Hypothalamus (tissue), 51 donors: Measurements from ENCODE around the gene FAT3.

ENCODE experiments used
- DNase-seq, 51 donors: peaks; one replicate each; lab custom pipeline; 2025; lab: John Stamatoyannopoulos, UW

The FAT3 gene

DNA sequence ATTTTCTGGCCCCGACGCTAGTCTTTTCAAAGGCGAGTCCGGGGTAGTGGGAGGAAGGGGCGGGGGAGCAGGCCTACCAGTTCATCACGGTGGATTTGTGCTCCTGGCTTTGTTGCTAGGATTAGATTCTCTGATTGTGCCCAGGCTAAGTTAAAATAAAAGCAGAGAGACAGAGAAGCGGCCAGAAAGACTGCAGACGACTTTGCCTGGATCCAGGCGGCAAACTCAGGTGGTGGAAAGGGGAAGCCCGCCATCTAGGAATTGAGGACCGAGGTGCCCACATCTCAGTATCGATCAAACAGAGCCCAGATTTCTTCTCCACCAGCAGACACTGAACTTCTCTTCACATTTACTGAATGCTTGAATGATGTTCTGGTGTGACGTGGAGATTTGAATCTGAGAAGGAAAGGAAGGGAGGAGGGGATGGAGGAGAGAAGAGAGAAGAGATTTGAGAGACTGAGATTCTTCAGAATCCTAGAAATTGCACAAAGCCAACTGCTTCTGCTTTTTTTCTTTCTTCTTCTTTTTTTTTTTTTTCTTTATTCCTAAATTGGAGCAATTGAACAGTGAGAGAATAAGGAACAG is 2.7 kb downstream of the FAT3 start:
- DNase-seq: peak in 10 of 51 donors; percentile 2 to 64 (median 21)

GRCh38 chr11:92227959-92228935 is 3.6 kb downstream of the FAT3 start:
- peak in 18 of 51 donors; percentile 2 to 28 (median 13) for DNase-seq

DNA sequence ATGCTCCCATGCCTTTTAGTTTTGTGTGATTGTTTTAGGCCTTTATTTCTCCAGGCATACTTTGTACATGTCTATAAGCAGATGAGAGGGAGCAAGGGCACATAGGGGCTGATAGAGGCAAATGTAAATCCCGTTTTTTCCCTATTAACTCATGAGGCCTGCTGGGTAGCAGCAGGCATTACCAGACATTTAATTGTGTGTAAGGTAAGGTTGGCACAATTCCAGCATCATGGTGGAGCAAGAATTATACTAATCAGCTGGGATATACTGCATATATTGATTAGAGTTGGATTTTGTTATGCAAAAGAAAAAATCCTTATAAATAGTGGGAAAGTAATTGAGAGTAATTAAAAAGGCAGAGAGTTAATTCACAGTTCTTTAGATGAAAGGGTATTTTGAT is 12.2 kb downstream of the FAT3 start:
- no peak for DNase-seq

GRCh38 chr11:92240916-92241315 is 16.3 kb downstream of the FAT3 start:
- DNase-seq: peak in 1 of 51 donors; percentile 2

- peak in 21 of 51 donors; percentile 3 to 53 (median 26) for DNase-seq
Measured at GRCh38 chr11:92245700-92246271, 21.2 kb downstream of the FAT3 start.

DNA sequence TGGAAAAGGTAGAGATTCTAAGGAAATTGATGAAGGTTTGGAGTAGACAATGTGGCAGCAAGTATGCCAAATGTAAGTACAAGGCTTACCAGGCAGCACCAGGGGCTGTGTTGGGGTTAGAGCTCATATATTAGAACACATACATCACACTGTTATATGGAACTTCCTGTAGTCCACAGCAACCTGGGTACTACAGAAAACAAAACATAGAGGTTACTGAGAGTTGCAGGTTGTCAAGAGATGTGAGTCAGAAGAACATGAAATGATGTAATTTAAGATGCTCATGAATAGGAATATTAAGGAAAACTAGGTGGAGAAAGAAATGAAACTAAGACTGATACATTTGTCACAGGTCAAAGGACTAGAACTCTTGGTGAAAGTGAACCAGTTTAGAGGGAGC is 22.0 kb downstream of the FAT3 start:
- DNase-seq: no peak

DNA sequence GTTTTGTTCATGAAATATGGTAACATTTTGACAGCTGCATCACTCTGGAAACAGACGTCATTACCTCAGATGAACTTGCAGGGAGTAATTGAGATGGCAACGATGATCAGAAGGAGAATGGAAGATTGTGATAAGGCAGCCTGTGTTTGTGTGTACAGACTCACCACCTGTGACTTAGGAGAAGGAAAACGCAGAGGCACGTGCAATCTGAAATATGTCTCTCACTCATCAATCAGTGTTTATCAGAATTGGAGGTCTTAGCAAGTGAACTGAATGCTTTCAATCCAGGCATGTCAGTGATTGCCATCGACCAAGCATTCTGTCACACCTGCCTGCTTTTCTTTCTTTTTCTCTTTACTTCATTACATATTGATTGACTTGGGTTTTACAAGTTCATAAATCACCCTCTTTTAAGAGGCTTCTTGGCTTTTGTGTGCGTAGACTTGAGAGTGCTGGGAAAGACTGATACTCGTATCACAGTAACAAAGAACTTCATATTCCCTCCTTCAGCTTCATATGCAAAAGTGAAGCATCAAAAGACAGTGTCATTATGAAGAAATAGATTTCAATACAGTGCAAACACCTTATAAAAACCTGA is 24.6 kb downstream of the FAT3 start:
- no peak for DNase-seq

DNA sequence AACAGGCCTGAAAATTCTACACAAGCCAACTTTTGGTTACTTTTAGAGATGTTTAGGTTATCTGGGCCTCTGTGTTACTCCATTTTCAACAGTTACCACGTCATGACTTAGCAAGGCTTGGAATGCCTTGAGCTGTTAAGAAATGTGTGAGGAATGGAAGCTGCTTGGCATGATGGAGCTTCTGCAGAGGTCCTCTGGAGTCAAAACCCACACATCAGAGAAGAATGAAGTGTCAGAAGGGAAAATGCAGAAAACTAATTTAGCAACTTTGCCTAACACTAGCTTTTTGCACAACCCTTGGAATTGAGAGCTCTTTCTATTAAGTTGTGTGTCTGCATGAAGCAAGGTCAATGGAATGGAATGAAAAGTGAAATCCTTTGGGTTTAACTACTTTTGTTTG is 27.4 kb downstream of the FAT3 start:
- no peak for DNase-seq

DNA sequence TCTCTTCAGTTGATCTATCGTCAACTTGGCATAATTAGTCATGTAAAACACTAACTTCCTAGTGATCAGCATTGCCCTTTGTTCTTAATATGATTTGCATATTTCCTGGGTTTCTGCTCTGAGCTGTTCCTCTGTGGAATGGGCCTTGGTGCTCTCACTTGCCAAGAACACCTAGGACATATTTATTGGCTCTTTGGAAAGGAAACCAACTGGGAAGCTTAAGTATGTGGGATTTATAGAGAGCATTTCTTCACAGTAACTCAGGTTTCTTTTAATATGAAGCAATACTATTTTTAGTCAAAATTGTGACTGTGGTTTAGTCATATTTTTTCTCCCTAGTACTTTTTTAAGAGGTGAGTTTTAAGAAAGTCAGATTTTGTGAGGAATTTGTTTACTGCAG is 28.8 kb downstream of the FAT3 start:
- DNase-seq: no peak

- DNase-seq: peak in 1 of 51 donors; percentile 0
Measured at GRCh38 chr11:92253945-92254344, 29.3 kb downstream of the FAT3 start.

DNA sequence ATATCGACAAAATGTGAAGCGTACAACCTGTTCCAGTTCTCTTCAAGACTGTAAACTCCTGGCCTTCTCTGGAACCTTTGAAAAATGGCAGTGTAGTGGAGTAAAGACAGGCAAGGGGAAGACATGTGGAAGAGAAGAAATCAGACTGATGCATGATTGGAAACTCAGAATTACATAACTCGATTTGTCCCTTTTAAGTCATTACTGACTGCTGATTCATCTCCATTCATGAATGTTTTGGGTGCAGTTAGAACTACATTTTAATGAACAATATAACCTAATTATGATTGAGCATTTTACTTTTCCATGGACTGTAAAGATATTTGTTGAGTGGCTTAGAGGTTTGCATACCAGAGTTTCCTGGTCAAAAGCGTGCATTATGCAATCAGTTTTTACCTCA is 32.9 kb downstream of the FAT3 start:
- no peak for DNase-seq

- no peak for DNase-seq
Measured at GRCh38 chr11:92259861-92260260, 35.2 kb downstream of the FAT3 start.

GRCh38 chr11:92264350-92264749 is 39.7 kb downstream of the FAT3 start:
- no peak for DNase-seq

- DNase-seq: no peak
Measured at GRCh38 chr11:92266806-92267205, 42.2 kb downstream of the FAT3 start.

GRCh38 chr11:92267278-92267677 is 42.7 kb downstream of the FAT3 start:
- no peak for DNase-seq

DNA sequence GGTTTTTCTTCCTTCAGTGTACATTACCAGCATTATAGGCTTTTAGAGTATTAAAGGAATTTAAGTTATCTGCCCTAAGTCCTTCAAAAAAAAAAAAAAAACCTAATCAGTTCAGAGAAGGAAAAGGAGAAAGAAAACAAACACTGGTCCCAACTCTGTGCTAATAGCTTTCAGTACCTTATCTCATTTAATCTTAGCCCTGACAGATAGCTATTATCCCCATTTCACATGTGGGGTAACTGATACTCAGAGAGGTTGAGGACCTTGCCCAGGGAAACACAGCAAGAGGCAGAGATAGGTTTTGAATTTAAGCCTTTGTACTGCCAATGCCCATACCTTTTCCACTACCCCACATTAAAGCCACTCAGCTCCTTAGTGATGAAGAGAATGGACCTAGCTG is 43.4 kb downstream of the FAT3 start:
- no peak for DNase-seq

DNA sequence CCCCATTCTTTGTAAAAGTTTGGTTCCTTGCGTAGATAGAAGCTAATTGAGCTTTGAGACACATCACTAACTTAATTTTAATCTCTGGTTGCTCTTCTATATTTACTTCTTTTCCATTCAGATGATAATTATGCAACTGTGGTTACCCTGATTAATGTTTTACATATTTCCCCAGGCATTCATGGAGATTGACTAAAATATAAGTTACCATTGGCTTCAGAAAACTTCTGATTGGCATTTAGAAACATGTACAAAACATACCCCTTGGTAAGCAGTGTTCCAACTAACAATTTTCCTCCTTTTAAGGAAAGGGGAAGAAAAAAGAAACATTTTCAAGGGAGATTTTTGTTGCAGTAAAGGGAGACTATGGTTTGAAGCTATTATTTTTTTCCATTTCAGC is 43.9 kb downstream of the FAT3 start:
- no peak for DNase-seq

- DNase-seq: no peak
Measured at GRCh38 chr11:92269021-92269420, 44.4 kb downstream of the FAT3 start.

GRCh38 chr11:92269841-92270240 is 45.2 kb downstream of the FAT3 start:
- DNase-seq: no peak

GRCh38 chr11:92272651-92273050 is 48.0 kb downstream of the FAT3 start:
- DNase-seq: peak in 3 of 51 donors; percentile 1 to 8 (median 1)
